GM23338 (cell line): ENCODE measurements around the gene SORCS2. TPM values are rescaled to one million over a fixed set of nuclear protein-coding genes. Genes with fewer than 3 reads are reported as not detected.

Source experiments
- ATAC-seq: fragments of 200-7000 bp; cut with Tn5 transposase; 3 replicates; pipeline ENCODE4 v1.9.1; 2020
- DNase-seq: peaks from one replicate; pipeline ENCODE4 v3.0.0-alpha.2; 2015; ENCODE audit warnings: low spot score
- H2AFZ ChIP-seq: fragments of 200-600 bp; sonication (generic); 2 replicates; pipeline ENCODE4 v1.8.0; 2016; ENCODE audit warnings: antibody characterized with exemption, mild to moderate bottlenecking, moderate library complexity
- H3F3A ChIP-seq: fragments of 200-600 bp; sonication (generic); replicated peaks from 2 replicates; pipeline ENCODE4 v1.8.0; 2017; ENCODE audit warnings: antibody characterized with exemption, mixed run types, low read depth
- H3K27ac ChIP-seq: fragments of 200-600 bp; sonication (generic); 2 replicates; pipeline ENCODE4 v1.6.1; 2016; ENCODE audit warnings: low read depth
- H3K27me3 ChIP-seq: fragments of 200-600 bp; sonication (generic); 2 replicates; pipeline ENCODE4 v1.8.0; 2016; ENCODE audit warnings: mild to moderate bottlenecking, mixed run types, moderate library complexity; ENCODE audit not compliant: insufficient read depth
- H3K36me3 ChIP-seq: fragments of 200-600 bp; sonication (generic); 2 replicates; pipeline ENCODE4 v1.8.0; 2016; ENCODE audit warnings: mild to moderate bottlenecking; ENCODE audit not compliant: insufficient read depth
- H3K4me1 ChIP-seq: fragments of 200-600 bp; sonication (generic); 2 replicates; pipeline ENCODE4 v1.8.0; 2016; ENCODE audit warnings: mild to moderate bottlenecking, moderate library complexity; ENCODE audit not compliant: insufficient read depth
- H3K4me2 ChIP-seq: fragments of 200-600 bp; sonication (generic); 2 replicates; pipeline ENCODE4 v1.7.1; 2017; ENCODE audit warnings: mixed run types
- H3K4me3 ChIP-seq: fragments of 200-600 bp; sonication (generic); 2 replicates; pipeline ENCODE4 v1.6.1; 2016; ENCODE audit warnings: mixed run types
- H3K79me2 ChIP-seq: fragments of 200-600 bp; sonication (generic); replicated peaks from 2 replicates; pipeline ENCODE4 v1.8.0; 2017; ENCODE audit warnings: mild to moderate bottlenecking; ENCODE audit not compliant: insufficient read depth
- H3K9me2 ChIP-seq: fragments of 200-600 bp; sonication (generic); 2 replicates; pipeline ENCODE4 v1.8.0; 2017; ENCODE audit not compliant: insufficient read depth
- H4K20me1 ChIP-seq: fragments of 200-600 bp; sonication (generic); replicated peaks from 2 replicates; pipeline ENCODE4 v1.8.0; 2017; ENCODE audit warnings: mild to moderate bottlenecking; ENCODE audit not compliant: insufficient read depth
- H3K27ac Mint-ChIP-seq: 2 replicates; pipeline ENCODE4 v1.8.0; 2020; ENCODE audit warnings: inconsistent platforms, mild to moderate bottlenecking, moderate library complexity, mixed read lengths
- H3K27me3 Mint-ChIP-seq: 3 replicates; pipeline ENCODE4 v1.8.0; 2022; ENCODE audit warnings: low read depth, mild to moderate bottlenecking, moderate library complexity, mixed read lengths, inconsistent platforms; ENCODE audit not compliant: insufficient read depth, poor library complexity
- H3K36me3 Mint-ChIP-seq: 3 replicates; pipeline ENCODE4 v1.8.0; 2021; ENCODE audit warnings: low read depth, mild to moderate bottlenecking, inconsistent platforms, moderate library complexity, mixed read lengths
- H3K4me1 Mint-ChIP-seq: 3 replicates; pipeline ENCODE4 v1.8.0; 2020; ENCODE audit warnings: mild to moderate bottlenecking, inconsistent platforms, mixed read lengths
- H3K4me3 Mint-ChIP-seq: 3 replicates; pipeline ENCODE4 v1.8.0; 2021; ENCODE audit warnings: moderate library complexity, mild to moderate bottlenecking, inconsistent platforms, mixed read lengths
- H3K9me3 Mint-ChIP-seq: 3 replicates; pipeline ENCODE4 v1.8.0; 2020; ENCODE audit warnings: moderate library complexity, mild to moderate bottlenecking, inconsistent platforms, mixed read lengths
- CREB1 ChIP-seq: fragments of 250-450 bp; sonication (Bioruptor Pico); IDR thresholded peaks from 2 replicates; pipeline ENCODE4 v1.5.0; 2020; ENCODE audit warnings: low read depth, mild to moderate bottlenecking, moderate library complexity
- ETS1 ChIP-seq: IDR thresholded peaks from 2 replicates; pipeline ENCODE4 v1.6.1; 2016; ENCODE audit warnings: antibody characterized with exemption
- EZH2 ChIP-seq: fragments of 200-600 bp; sonication (generic); IDR thresholded peaks from one replicate; pipeline ENCODE4 v1.8.0; 2017; ENCODE audit warnings: antibody characterized with exemption, mild to moderate bottlenecking, low read depth; ENCODE audit not compliant: unreplicated experiment
- EZH2phosphoT487 ChIP-seq: fragments of 200-600 bp; sonication (generic); IDR thresholded peaks from one replicate; pipeline ENCODE4 v1.8.1; 2018; ENCODE audit warnings: antibody characterized with exemption; ENCODE audit not compliant: unreplicated experiment
- JUNB ChIP-seq: IDR thresholded peaks from one replicate; pipeline ENCODE4 v1.6.1; 2016; ENCODE audit warnings: antibody characterized with exemption; ENCODE audit not compliant: unreplicated experiment
- NANOG ChIP-seq: IDR thresholded peaks from 2 replicates; pipeline ENCODE4 v1.6.1; 2016; ENCODE audit warnings: antibody characterized with exemption, borderline replicate concordance
- POLR2AphosphoS5 ChIP-seq: IDR thresholded peaks from 2 replicates; pipeline ENCODE4 v1.6.1; 2016; ENCODE audit warnings: antibody characterized with exemption, low read depth
- STAT1 ChIP-seq: IDR thresholded peaks from one replicate; pipeline ENCODE4 v1.6.1; 2016; ENCODE audit warnings: antibody characterized with exemption; ENCODE audit not compliant: unreplicated experiment
- ZNF114 ChIP-seq: fragments of 250-450 bp; sonication (Bioruptor Pico); IDR thresholded peaks from 2 replicates; pipeline ENCODE4 v1.5.0; 2020; ENCODE audit warnings: mild to moderate bottlenecking, moderate library complexity
- ZNF331 ChIP-seq: fragments of 250-450 bp; sonication (Bioruptor Pico); IDR thresholded peaks from 2 replicates; pipeline ENCODE4 v1.5.0; 2020; ENCODE audit warnings: low read depth, mild to moderate bottlenecking, moderate library complexity
- polyA plus RNA-seq: library from polyadenylated mRNA; unstranded; fragments of >200 nt; fragmentation: Nextera tagmentation; extraction: Ambion mirVana; gene quantifications from 2 replicates; pipeline ENCODE4 v1.2.1, GENCODE V29; 2016
- total RNA-seq: library from RNA; depleted of rRNA; stranded (reverse); fragments of >200 nt; shearing (Covaris generic); gene quantifications from 2 replicates; pipeline ENCODE4 v1.2.3, GENCODE V29; 2014
- TF ChIP-seq, protein P1 (sequence below): IDR thresholded peaks from one replicate; pipeline ENCODE4 v1.6.1; 2018; ENCODE audit warnings: antibody characterized with exemption; ENCODE audit not compliant: unreplicated experiment
- TF ChIP-seq, protein P2 (sequence below), 2 experiments: fragments of 200-600 bp in 1 of 2; sonication (generic) in 1 of 2; conservative IDR thresholded peaks; 2 replicates each; pipeline versions ENCODE4 v1.5.1 to v1.6.1; 2016 to 2017; ENCODE audit warnings: antibody characterized with exemption in 2 of 2, low read depth in 2 of 2, mild to moderate bottlenecking in 2 of 2, moderate library complexity in 1 of 2

Gene SORCS2
- total and polyA plus RNA-seq, 2 experiments from 2014 or later = 0.47 to 2.4 TPM

DNA sequence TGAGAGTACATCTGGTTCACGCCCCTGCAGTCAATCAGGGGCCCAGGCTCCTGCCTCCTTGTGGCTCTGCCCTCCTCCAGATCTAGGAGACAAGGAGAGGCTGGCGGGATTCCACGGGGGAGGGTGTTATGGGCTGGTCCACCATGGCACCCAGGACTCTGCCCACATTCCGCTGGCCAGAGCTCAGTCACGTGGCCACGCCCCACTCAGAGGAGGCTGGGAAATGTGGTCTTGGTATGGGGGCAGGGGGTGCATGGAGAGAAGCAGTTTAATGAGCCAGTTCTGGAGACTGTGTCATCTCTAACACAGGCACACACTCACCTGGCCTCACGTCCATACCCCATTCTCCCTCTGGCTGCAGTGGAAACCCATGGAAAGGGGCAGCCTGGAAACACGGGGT lies 273.9 kb downstream of the SORCS2 start (continued):
- TF ChIP-seq CREB1 (CRISPR knock-in tag) (no peak), ETS1 (no peak)
- TF ChIP-seq, protein P1, sequence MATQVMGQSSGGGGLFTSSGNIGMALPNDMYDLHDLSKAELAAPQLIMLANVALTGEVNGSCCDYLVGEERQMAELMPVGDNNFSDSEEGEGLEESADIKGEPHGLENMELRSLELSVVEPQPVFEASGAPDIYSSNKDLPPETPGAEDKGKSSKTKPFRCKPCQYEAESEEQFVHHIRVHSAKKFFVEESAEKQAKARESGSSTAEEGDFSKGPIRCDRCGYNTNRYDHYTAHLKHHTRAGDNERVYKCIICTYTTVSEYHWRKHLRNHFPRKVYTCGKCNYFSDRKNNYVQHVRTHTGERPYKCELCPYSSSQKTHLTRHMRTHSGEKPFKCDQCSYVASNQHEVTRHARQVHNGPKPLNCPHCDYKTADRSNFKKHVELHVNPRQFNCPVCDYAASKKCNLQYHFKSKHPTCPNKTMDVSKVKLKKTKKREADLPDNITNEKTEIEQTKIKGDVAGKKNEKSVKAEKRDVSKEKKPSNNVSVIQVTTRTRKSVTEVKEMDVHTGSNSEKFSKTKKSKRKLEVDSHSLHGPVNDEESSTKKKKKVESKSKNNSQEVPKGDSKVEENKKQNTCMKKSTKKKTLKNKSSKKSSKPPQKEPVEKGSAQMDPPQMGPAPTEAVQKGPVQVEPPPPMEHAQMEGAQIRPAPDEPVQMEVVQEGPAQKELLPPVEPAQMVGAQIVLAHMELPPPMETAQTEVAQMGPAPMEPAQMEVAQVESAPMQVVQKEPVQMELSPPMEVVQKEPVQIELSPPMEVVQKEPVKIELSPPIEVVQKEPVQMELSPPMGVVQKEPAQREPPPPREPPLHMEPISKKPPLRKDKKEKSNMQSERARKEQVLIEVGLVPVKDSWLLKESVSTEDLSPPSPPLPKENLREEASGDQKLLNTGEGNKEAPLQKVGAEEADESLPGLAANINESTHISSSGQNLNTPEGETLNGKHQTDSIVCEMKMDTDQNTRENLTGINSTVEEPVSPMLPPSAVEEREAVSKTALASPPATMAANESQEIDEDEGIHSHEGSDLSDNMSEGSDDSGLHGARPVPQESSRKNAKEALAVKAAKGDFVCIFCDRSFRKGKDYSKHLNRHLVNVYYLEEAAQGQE = no peak

GRCh38 chr4:7466904-7467303 lies 274.6 kb downstream of the SORCS2 start:
- ATAC-seq = no peak
- TF ChIP-seq EZH2 (no peak), ZNF114 (CRISPR knock-in tag) (no peak), EZH2phosphoT487 (no peak), STAT1 (no peak), NANOG (no peak), ETS1 (no peak), ZNF331 (CRISPR knock-in tag) (no peak), POLR2AphosphoS5 (no peak), CREB1 (CRISPR knock-in tag) (no peak), JUNB (no peak)
- TF ChIP-seq, protein P1 = no peak
- TF ChIP-seq, protein P2, sequence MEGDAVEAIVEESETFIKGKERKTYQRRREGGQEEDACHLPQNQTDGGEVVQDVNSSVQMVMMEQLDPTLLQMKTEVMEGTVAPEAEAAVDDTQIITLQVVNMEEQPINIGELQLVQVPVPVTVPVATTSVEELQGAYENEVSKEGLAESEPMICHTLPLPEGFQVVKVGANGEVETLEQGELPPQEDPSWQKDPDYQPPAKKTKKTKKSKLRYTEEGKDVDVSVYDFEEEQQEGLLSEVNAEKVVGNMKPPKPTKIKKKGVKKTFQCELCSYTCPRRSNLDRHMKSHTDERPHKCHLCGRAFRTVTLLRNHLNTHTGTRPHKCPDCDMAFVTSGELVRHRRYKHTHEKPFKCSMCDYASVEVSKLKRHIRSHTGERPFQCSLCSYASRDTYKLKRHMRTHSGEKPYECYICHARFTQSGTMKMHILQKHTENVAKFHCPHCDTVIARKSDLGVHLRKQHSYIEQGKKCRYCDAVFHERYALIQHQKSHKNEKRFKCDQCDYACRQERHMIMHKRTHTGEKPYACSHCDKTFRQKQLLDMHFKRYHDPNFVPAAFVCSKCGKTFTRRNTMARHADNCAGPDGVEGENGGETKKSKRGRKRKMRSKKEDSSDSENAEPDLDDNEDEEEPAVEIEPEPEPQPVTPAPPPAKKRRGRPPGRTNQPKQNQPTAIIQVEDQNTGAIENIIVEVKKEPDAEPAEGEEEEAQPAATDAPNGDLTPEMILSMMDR (conservative IDR thresholded peaks at IDR 0.05; ENCODE audit: low read depth in 2 of 2) = no peak

More at GRCh38 chr4:7466904-7467303, 274.6 kb downstream of the SORCS2 start:
- H3F3A ChIP-seq = no peaks in the 10 kb centered on the region
- H3K4me2 ChIP-seq = no peak overlapping the region
- H3K79me2 ChIP-seq = no peaks in the 10 kb centered on the region
- no peaks in the 10 kb centered on the region for H3K36me3 Mint-ChIP-seq
- no peak for DNase-seq
- H2AFZ ChIP-seq = no peak overlapping the region
- H3K4me3 Mint-ChIP-seq = no peak overlapping the region
- no peaks in the 10 kb centered on the region for H3K27me3 ChIP-seq
- H3K27ac ChIP-seq = no peak overlapping the region
- H3K27ac Mint-ChIP-seq = no peak overlapping the region
- H3K4me1 Mint-ChIP-seq = peaks cover 18% of the 10 kb centered on the region; the same call in 2 of the 3 replicates
- no peaks in the 10 kb centered on the region for H4K20me1 ChIP-seq
- H3K4me1 ChIP-seq = no peaks in the 10 kb centered on the region
- no peak overlapping the region for H3K4me3 ChIP-seq
- no peaks in the 10 kb centered on the region for H3K9me2 ChIP-seq
- H3K27me3 Mint-ChIP-seq = peaks cover 8% of the 10 kb centered on the region
- H3K9me3 Mint-ChIP-seq = peaks cover 4% of the 10 kb centered on the region; the same call in 2 of the 3 replicates
- no peaks in the 10 kb centered on the region for H3K36me3 ChIP-seq
